GM19043 (cell line): ENCODE measurements around the gene CTU2.

ENCODE experiments used
- ATAC-seq: cut with Tn5 transposase; IDR thresholded peaks from one replicate; pipeline ENCODE4 v1.9.1; 2021; ENCODE audit warnings: low read depth; ENCODE audit not compliant: unreplicated experiment

CTU2 gene

DNA sequence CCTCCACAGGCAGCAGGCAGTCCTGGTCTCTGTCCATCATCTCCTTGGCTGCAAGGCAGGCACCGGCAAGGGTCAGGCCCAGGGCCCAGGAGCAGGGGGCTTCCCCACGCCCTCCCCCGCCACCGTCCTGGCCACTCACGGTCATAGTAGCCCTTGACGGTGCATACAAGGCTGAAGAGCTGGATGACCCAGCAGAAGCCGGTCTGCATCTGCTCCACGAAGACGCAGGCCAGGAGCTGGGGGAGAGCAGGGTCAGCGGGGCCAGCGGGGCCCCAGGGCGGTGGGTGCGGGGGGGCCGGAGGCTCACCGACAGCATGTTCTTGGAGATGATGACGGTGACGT is 20.1 kb downstream of the CTU2 start:
- no peak for ATAC-seq

DNA sequence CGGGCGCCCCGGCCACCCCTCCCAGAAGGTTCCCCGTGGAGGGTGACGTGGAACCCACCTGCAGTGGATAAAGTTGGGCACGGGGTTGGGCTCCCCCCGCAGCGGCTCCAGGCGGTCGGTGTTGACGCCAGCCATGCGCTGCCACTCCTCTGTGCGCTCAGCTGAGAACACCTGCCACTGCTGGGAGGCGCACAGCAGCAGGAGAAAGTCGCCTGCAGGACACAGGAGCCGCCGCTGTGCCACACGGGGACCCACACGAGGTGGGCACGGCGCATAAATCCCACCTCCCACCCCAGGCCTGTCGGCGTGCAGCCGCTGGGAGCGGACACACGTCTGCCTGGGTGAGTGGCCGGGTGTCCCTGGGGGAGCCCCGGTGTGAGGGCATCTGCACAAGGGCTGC is 20.7 kb downstream of the CTU2 start:
- no peak for ATAC-seq

DNA sequence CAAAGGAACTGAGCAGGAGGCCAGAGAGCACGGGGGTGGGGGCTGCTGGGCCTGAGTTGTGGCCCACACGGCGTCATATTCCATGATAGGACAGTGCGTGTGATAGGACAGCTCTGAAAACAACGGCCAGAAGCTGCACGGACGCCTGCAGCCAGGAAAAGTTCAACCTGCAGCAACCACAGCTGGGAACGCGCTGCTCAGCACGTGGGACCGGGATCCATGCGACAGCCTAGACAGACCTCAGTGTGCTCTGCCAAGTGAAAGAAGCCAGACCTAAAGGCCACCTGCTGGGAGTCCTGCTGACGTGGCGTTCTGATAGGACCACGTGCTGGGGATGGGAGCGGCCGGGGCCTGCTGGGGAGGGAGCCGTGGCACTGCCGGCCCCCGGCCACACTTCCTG is 21.6 kb downstream of the CTU2 start:
- ATAC-seq = no peak

DNA sequence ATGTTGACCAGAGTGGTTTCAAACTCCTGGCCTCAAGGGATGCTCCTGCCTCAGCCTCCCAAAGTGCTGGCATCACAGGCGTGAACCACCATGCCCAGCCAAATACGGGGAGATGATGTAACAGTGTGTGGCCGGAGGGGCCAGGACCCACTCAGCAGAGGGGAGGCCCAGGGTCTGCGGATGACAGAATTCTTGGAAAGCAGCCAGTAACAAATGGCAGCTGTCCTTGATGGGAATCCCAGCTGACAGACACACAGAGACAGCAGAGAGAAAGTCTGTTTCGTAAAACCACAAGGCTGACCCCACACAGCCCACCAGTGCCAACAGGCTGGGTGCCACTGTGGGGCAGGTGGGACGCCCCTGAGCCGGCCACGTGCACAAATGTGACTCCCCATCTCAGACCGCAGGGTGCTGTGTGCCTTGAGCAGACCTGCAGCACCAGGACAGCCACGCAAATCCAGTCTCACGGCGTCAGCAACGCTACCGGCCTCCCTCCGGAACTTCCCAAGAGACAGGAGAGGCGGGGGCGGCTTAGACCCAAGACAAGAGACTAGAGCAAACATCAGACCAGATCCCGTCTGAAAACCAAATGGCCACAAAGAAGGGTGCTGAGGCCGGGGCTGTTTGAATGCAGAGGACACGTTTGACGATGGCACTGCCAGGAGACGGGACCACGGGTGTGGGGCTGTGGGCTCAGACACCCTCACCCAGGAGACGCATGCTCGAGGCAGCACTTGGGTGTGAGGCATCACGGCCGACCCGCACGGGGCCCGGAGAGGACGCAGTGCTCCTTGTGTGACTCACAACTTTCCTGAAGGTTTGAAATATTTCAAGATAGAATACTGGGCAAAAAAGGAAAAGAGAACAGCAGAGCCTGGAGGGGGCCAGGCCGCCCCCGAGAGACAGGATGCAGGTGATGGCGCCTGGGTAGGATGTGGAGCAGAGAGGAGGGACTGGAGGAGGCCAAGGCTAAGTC is 24.6 kb downstream of the CTU2 start:
- ATAC-seq = no peak

DNA sequence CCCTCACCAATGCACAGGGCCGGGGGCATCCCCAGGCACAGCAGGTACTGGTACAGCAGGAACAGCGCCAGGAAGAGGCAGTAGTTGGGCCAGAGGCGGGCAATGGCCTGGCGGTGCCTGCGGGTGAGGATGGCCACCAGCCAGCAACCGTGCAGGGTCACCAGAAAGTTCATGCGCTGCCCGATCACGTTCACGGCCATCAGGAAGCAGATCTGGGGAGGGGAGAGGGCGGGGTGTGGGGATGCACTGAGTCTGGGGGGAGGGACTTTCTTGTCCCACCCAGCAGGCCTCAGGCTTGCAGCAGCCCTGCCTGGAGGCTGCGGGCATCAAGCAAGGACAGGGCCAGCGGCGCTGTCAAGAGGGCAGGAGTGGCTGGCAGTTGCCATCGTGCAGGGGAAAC is 25.4 kb downstream of the CTU2 start:
- no peak for ATAC-seq

DNA sequence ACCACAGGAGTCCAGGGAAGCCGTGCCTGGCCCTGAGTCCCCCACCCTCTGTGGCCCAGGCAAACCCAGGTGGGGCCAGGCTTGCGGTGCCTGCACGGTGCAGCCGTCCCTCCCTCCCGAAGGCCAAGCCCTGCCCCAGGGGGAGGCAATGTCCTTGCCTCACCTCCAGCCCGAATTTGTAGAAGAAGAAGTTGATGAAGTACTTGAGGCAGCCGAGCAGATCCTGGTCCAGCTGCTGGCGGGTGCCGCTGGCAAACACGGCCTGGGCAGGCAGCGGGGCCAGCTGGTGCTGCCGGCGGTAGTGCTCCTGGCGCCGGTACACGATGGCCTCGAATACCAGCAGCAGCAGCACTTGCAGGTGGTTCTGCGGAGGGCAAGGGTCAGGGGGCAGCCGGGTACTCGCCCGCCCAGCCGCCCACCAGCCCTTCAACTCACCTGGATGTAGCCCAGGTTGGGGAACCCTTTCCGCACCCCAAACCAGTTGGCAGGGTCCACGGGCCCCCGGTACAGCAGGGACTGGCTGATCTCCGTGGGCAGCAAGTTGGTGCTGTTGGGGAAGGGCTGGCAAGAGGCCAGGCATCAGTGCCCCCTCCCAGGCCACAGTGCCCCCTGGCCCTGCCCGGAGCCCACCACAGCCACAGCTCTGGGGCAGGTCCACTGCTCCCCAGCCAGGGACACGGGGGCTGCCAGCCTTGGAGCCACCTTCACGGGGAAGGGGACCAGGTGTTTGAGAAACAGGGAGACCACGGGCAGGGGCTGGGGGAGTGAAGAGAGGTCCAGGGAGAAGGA is 26.1 kb downstream of the CTU2 start:
- no peak for ATAC-seq

DNA sequence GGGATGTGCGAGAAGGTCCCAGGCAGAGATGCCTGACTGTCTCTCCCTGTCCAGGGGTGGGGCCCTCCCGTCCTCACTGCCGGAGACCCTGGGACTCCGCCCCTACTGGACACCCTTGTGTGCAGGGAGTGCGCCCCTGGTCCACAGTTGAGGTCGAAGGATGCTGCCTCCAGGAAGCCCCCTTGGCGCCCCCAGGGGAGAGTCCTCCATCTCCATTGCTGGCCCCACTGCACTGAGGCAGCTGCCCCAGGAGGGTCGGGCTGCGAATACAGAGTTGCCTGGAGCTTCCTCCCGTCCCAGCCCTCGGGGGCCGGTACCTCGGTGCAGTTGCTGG is 26.6 kb downstream of the CTU2 start:
- no peak for ATAC-seq

DNA sequence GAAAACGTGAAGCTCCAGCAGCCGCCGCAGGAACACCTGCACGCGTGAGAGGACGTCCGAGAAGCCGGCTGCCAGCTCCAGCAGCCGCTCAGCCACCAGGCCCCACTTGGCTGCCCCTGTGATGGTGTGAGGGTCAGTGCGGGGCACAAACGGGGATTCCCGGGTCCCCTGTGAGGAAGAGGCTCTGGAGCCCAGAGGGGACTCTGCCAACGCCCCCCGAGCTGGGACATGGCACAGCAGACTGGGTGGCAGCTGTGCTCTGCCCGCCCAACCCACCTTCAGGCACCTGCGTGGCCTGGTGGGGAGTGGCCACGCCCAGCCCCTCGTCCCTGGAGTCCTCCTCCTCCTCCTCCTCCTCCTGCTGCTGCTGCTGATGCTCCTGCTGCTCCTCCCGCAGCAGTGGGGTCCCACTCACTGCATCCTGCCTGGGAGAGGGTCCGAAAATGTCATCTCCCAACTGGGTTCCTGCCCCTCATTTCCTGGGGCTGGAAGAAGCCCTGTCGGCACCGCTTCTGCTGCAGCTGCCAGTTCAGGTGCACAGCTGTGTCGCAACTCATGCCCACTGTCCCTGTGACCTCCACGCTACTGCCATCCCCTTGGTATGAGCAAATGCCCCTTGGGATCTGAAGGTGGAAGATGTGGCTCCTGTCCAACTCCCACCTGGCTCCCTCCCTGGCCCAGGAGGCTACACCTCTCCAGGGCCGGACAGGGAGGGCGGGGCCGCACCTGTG is 27.5 kb downstream of the CTU2 start:
- ATAC-seq = no peak

DNA sequence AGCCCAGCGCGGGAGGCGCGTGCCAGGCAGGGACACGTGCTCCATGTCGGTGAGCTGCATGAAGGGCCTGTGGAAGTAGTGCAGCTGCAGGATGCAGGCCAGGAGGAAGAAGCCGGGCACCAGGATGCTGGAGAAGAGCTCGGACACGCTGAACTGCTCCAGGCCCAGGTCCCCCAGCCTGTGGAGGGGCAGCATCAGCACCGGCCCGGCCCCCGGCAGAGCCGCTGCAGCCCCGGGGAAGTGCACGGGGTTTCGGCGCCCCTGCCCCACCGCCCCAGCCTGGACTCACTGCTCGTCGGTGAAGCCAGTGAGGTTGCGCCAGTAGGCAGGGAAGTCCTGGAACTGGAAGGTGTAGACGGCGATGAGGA is 28.0 kb downstream of the CTU2 start:
- ATAC-seq = no peak

DNA sequence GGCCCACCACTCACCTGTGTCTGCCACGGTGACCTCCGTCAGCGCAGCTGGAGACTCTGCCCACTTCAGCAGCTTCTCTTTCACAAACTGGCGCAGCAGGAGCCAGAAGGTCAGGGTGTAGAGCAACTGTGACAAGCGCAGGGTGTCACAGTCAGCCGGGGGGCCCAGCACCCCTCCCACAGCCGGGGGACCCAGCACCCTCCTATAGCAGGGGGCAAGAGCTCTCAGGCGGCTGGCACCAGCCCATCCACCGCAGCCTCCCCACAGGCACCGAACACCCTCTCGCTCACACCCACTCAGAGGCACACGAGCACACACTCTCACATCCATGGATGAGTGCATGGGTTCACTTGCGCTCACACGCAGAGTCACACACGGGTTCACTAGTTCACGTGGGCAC is 28.8 kb downstream of the CTU2 start:
- ATAC-seq = no peak

DNA sequence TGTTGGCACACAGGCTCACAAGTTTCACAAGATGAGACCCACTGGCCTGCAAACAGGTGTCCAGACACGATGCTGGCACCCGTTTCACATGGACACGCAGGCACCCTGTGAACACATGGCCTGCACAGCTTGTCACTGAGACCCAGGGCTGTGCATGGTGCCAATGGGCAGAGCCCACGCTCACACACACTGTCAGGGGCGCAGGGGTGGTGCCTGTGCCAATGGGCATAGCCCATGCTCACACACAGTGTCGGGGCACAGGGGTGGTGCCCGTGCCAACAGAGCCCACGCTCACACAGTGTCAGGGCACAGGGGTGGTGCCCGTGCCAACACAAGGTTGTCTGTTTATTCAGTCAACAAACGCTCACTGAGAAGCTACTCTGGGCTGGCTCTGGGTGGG is 29.3 kb downstream of the CTU2 start:
- ATAC-seq = no peak

DNA sequence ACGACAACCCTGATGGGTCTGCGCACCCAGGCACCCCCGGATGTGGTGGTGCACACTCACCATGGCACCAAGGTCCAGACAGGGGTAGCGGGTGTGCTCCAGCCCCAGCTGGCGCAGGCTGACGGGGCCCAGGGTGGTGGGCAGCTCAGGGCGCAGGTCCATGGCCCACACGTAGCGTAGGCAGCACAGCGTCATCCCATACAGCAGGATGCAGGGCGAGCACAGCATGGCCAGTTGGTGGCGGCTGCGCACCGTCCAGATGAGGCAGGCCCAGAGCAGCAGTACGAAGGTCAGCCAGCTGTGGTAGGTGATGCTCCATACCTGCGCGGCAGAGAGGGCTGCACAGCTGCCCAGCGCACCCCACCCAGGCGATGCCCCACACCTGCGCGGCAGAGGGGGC is 29.8 kb downstream of the CTU2 start:
- no peak for ATAC-seq

DNA sequence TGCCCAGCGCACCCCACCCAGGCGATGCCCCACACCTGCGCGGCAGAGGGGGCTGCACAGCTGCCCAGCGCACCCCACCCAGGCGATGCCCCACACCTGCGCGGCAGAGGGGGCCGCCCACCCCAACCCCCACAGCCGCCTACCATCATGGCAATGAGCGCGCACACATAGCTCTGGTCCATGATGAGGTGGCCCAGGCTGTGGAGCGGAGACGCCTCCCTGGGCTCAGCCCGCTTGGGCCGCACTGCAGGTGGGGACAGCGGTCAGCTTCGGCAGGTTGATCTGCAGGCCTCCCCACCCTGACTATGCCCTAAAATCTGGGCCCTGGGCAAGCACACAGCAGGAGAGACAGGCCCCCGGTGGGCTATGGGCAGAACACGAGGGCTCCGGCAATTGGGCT is 30.2 kb downstream of the CTU2 start:
- ATAC-seq = no peak

DNA sequence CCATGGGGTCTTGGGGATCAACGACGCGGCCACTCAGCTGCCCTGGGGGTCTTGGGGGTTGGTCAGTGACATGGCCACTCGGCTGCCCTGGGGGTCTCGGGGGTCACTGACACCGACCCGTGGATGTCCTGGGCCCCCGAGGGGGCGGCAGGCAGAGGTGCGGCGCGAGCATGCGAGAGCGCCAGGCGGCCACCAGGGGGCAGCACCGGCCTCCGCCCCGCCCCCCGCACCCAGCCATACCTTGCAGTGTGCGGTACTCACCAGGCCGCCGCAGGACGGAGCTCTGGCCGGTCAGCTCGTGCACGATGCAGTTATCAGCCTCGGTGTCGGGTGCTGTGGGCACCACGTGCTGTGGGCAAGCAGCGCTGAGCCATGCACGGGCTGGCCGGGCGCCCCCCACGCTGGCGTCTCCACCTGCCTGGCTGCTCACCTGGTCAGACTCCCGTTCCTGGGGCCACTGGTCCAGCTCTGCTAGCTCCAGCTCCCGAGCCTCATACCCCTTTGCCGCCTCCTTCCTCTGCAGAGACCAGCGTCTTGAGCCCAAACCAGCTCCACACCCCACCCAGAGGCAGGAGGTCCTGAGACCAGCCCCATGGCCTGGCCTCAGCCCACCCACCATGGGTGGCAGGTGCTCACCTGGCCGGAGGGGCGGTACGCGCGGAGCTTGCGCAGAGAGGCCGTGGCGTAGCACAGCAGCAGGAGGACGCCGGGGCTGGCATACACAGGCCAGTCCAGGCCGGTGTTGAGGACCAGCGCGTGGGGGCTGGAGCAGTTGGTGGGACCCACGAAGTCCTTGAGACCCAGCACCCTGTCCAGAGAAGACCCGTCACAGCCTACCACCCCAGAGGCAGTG is 31.2 kb downstream of the CTU2 start:
- peak; percentile 55 for ATAC-seq

DNA sequence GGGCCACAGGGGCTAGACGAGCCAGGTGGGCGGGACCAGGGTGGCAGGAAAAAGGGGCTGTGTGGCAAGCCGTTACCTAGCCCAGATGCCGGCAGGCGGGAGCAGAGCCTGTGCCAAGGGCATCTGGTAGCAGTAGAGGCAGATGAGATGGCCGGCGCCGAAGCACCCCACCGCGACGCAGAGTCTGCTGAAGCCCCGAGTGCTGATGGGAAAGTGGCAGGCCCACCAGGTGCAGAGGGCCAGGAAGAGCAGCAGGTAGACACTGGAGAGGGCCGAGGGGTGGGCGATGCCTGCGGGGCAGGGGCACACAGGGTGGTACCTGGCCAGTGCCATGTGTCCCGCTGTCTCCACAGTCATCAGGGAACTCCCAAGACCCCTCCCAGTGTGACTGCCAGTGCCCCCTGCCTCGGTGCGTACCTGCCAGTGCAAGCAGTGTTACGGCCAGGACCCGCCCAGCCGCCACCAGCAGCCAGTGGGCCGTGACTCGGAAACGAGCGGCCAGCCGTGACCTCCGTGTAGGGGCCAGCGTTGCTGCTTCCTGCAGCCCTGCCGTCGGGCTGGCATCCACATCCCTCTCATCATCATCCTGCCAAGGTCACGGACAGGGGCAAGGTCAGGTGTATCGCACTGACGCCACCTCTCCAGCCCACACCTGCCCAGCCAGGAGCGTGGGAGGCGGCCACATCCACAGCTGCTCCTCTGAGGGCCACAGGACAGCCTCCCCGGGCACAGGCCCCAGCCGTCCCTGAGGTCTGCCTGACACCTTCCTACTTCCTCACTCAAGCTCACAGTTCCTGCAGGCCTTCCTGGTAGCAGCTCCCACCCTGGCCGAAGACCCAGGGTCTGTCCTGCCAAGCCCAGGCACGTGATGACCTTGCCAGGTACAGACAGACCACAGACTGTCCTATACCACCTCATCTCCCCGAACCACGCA is 32.1 kb downstream of the CTU2 start:
- ATAC-seq = no peak

DNA sequence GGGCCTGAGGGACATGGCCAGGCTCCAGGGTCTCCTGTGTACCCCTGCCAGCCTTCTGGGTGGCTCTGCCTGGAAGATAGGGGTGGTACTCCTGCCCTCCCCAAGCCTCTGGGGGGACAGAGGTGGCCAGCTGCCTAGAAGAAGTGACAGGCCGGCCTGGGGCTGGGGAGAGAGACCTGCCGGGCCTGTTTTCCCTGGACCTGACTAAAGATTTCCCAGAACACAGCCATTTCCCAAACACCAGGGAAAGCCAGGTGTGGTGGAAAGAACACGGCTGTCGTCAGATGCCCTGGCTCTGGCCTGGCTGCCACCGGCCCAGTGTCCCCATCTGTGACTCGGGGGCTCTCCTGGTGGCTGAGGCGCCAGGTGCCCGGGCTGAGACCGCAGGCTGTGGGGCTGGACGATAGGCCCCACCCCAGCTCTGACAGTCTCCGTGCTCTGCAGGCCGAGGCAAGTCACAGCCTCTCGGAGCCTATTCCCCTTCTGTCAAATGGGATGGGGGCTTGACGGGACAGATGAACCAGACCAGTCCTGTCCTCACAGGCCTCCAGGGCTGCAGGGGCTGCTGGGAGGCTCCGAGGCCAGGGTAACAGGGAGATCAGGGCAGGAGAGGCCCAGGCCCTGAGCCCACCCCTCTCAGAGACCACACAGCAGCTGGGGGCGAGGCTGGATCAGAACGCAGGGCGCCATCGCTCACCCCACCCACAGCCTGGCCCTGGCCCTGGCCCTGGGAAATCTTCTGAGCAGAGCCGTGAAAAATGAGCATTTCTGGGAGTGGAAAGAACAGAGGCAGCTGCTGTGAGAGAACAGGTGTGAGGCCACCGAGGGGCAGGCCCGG is 33.1 kb downstream of the CTU2 start:
- no peak for ATAC-seq

DNA sequence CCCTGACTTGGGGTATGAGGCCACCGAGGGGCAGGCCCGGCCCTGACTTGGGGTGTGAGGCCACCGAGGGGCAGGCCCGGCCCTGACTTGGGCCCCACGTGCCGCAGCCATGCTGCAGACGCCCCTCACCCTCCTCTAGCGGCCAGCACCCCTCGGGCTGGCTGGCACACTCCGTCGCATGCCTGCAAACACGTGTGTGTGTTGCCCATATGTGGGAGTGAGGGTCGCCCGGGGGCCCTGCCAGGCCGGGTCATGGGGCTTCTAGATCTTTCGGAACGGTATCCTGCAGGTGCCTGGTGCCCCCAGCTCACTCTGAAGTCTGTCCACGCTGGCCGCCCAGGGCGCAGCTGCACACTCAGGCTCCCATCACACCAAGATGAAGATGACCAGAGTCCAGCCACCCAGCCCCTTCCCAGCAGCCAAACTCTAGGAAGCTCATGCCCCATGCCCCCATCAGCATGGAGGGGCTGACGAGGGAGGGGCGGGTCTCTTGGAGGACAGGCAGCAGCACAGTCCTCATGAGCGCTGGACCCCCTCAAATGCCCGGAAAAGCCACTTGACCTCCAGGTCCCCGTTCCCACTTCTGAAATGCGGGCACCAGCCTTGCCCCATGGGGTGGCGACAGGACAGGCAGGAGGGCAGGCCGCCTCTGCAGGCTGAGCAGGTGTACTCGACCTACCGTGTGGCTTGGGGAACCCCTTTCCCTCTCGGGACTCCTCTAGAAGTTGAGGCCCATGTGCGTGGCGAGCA is 33.8 kb downstream of the CTU2 start:
- no peak for ATAC-seq

DNA sequence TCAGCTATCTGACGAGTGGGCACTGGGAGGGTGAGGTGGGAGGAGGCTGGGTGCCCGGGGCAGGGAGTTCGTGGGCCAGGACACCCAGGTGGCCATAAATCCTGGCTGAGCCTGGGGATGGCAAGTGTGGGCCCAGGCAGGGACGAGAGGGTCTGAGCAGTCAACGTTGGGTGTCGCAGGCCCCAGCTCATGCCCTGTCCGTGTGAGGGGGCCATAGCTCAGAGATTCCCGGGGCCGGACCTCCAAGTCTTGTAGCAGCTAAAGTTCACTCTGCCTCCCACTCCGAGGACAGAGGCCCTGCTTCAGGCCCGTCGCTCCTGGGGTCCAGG is 34.4 kb downstream of the CTU2 start:
- ATAC-seq = no peak
